ENCODE results near the gene TDRD1.

TDRD1 gene

GRCh38 chr10:114265392-114266053 lies 86.4 kb downstream of the TDRD1 start:
- H3K4me3 ChIP-seq (ENCODE audit: low read depth, low read length) = no peak overlapping the region

GRCh38 chr10:114266521-114266920 lies 87.4 kb downstream of the TDRD1 start:
- H3K4me3 ChIP-seq (ENCODE audit: low read depth, low read length) = no peak overlapping the region

DNA sequence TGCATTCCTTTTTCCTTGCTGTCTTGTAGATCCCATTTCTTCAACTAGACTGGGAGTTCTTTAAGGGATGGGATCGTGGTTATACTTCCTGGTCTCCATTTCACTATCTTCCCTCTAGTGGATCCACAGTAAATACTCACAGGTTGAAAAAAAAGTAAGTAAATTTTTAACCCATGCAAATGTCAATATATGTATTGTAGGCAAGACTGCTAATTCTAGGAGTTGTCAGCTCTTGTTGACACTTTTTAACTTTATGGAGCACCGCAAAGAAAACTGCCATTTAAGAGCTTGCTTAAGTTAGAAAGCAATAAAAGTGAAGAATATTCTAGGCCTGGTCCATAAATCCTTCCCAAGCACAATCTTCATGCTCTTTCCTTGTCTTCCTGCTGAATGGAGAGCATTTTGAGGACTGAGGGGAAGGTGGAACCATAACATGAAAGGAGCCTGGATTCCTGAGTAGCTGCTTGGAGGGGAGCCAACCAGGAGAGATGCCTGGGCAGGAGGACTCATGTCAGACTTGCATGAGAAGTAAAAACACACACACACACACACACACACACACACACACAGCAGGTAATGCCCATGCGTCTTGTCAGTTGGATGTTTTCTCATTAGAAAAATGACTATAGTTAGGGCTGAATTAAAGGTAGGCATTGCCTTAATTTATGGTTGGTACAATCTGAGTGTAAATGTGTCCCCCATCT lies 92.1 kb downstream of the TDRD1 start:
- H3K4me3 ChIP-seq (ENCODE audit: low read depth, low read length) = no peak overlapping the region

DNA sequence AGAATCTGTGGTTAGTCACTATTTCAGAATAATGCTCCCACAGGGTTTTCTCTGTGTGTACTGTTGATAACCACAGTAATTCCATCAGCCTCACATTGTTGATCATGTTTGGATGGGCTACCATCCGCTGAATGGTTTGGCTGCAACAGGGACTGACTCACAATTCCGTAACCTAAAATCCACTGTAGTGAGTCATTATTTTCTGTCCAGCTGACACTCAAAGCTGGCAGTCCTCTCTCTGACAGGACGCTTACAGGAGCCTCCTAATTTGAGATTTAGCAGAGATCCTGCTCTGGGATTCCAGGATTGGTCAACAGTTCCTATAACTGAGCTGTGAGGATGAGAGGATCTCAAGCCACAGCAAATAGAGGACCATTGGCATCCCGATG lies 92.6 kb downstream of the TDRD1 start:
- no peak overlapping the region for H3K4me3 ChIP-seq (ENCODE audit: low read depth, low read length)

- H3K4me3 ChIP-seq (ENCODE audit: low read depth, low read length) = no peak overlapping the region
These were observed 93.5 kb downstream of the TDRD1 start for GRCh38 chr10:114272696-114273095.

- no peak overlapping the region for H3K4me3 ChIP-seq (ENCODE audit: low read depth, low read length)
These were observed 94.8 kb downstream of the TDRD1 start for GRCh38 chr10:114273910-114274309.

DNA sequence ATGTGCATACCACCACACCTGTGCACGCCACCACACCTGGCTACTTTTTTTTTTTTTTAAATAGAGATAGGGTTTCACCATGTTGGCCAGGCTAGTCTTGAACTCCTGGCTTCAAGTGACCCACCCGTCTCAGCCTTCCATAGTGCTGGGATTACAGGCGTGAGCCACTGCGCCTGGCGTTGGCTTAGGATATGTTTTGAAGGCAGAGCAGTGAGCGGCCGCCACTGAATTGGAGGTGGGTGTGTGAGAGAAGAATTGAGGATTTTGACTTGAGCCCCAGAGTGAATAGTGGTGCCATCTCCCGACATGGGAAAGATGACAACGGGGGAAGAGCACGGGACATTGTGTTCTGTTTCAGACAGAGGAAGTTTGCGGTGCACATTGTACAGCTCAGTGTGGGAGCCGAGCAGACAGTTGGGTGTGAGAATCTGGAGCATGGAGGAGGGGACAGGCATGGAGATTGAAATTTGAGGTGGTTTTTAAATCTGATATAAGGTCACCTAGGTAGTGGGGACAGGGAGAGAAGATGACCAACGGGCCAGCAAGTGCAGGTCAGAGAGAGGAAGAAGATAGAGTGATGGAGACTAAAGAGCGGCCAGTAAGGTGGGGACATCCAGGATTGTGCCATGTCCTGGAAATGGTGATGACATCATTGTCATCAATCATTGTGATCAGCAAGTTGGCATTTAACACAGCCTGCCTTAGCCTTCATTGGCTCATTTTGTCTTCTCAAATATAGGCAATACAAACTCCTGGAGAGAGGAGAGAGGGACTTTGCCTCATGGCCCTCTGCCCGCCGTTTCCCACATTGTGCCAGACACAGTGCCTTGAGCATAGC lies 95.7 kb downstream of the TDRD1 start:
- H3K4me3 ChIP-seq (ENCODE audit: low read depth, low read length) = no peak overlapping the region

GRCh38 chr10:114276066-114276465 lies 96.9 kb downstream of the TDRD1 start:
- no peak overlapping the region for H3K4me3 ChIP-seq (ENCODE audit: low read depth, low read length)

DNA sequence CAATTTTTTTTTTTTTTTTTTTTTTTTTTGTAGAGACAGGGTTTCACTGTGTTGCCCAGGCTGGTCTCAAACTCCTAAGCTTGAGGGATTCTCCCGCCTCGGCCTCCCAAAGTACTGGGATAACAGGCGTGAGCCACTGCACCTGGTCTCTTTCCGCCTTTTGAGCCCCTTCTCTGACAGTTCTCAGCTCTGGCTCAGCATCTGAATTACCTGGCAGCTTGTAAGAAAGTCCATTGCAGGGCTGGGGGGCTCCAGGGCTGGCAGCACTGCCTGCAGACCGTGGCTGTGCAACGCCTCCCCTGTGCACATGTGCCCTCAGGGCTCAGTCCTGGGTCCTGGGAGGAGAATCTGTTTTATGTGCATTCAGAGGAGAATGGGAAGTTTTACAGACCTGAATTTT lies 97.5 kb downstream of the TDRD1 start:
- no peak overlapping the region for H3K4me3 ChIP-seq (ENCODE audit: low read depth, low read length)

GRCh38 chr10:114278140-114278883 lies 99.2 kb downstream of the TDRD1 start:
- H3K4me3 ChIP-seq (ENCODE audit: low read depth, low read length) = no peak overlapping the region

GRCh38 chr10:114278884-114279191 lies 99.7 kb downstream of the TDRD1 start:
- no peak overlapping the region for H3K4me3 ChIP-seq (ENCODE audit: low read depth, low read length)

- no peak overlapping the region for H3K4me3 ChIP-seq (ENCODE audit: low read depth, low read length)
These were observed 100.1 kb downstream of the TDRD1 start for GRCh38 chr10:114279289-114279688.

- H3K4me3 ChIP-seq (ENCODE audit: low read depth, low read length) = no peak overlapping the region
These were observed 100.9 kb downstream of the TDRD1 start for GRCh38 chr10:114279901-114280644.

GRCh38 chr10:114281006-114281405 lies 101.9 kb downstream of the TDRD1 start:
- H3K4me3 ChIP-seq (ENCODE audit: low read depth, low read length) = no peak overlapping the region

GRCh38 chr10:114281461-114281860 lies 102.3 kb downstream of the TDRD1 start:
- H3K4me3 ChIP-seq (ENCODE audit: low read depth, low read length) = no peak overlapping the region

Data from iPS-11a (cell line).